Loucy (cell line): Measurements from ENCODE around the gene FAP.

Experiments used
- H2AFZ ChIP-seq: fragments of 200-600 bp; sonication (generic); 2 replicates; pipeline ENCODE4 v1.6.0; 2016; ENCODE audit warnings: antibody characterized with exemption, mild to moderate bottlenecking, low read length, moderate library complexity
- H3F3A ChIP-seq: fragments of 200-600 bp; 2 replicates; pipeline ENCODE4 v1.6.0; 2016; ENCODE audit warnings: antibody characterized with exemption, low read depth, mild to moderate bottlenecking
- H3K27me3 ChIP-seq: fragments of 200-600 bp; sonication (generic); 2 replicates; pipeline ENCODE4 v1.6.1; 2014; ENCODE audit warnings: low read length, mild to moderate bottlenecking; ENCODE audit not compliant: insufficient read depth, poor library complexity, severe bottlenecking
- H3K36me3 ChIP-seq: fragments of 200-600 bp; sonication (generic); 2 replicates; pipeline ENCODE4 v1.6.1; 2016; ENCODE audit warnings: low read length; ENCODE audit not compliant: insufficient read depth
- H3K4me1 ChIP-seq: fragments of 200-600 bp; sonication (generic); 2 replicates; pipeline ENCODE4 v1.5.1; 2014; ENCODE audit warnings: low read length, mild to moderate bottlenecking; ENCODE audit not compliant: insufficient read depth, poor library complexity, severe bottlenecking
- H3K4me2 ChIP-seq: fragments of 200-600 bp; sonication (generic); 2 replicates; pipeline ENCODE4 v1.6.0; 2014; ENCODE audit warnings: antibody characterized with exemption, low read length, low read depth, mild to moderate bottlenecking; ENCODE audit not compliant: poor library complexity, severe bottlenecking
- H3K4me3 ChIP-seq: fragments of 200-600 bp; sonication (generic); 2 replicates; pipeline ENCODE4 v1.5.1; 2014; ENCODE audit warnings: low read length, mild to moderate bottlenecking, mixed read lengths; ENCODE audit not compliant: poor library complexity, severe bottlenecking
- H3K79me2 ChIP-seq: fragments of 200-600 bp; sonication (generic); 2 replicates; pipeline ENCODE4 v1.6.1; 2014; ENCODE audit warnings: low read length; ENCODE audit not compliant: insufficient read depth
- H3K9ac ChIP-seq: fragments of 200-600 bp; sonication (generic); 2 replicates; pipeline ENCODE4 v1.6.0; 2014; ENCODE audit warnings: mild to moderate bottlenecking, low read depth, low read length, moderate library complexity; ENCODE audit not compliant: poor library complexity, severe bottlenecking
- H3K9me2 ChIP-seq: fragments of 200-600 bp; sonication (generic); replicated peaks from 2 replicates; pipeline ENCODE4 v1.6.1; 2016; ENCODE audit warnings: low read depth, low read length, mixed read lengths
- H3K9me3 ChIP-seq: fragments of 200-600 bp; sonication (generic); 2 replicates; pipeline ENCODE4 v1.6.1; 2014; ENCODE audit warnings: mild to moderate bottlenecking, antibody characterized with exemption, low read length, low read depth; ENCODE audit not compliant: insufficient read depth
- H4K20me1 ChIP-seq: fragments of 200-600 bp; sonication (generic); 2 replicates; pipeline ENCODE4 v1.6.0; 2014; ENCODE audit warnings: antibody characterized with exemption, low read length, mild to moderate bottlenecking; ENCODE audit not compliant: insufficient read depth, poor library complexity, severe bottlenecking
- EZH2phosphoT487 ChIP-seq: fragments of 200-600 bp; IDR thresholded peaks from 2 replicates; pipeline ENCODE4 v1.6.1; 2018; ENCODE audit warnings: antibody characterized with exemption, mild to moderate bottlenecking, moderate library complexity, borderline replicate concordance
- TF ChIP-seq, protein P1 (sequence below): fragments of 200-600 bp; sonication (generic); conservative IDR thresholded peaks from 2 replicates; pipeline ENCODE4 v1.5.1; 2014; ENCODE audit warnings: mild to moderate bottlenecking, antibody characterized with exemption, low read length

FAP gene

GRCh38 chr2:162232671-162233070, 10.6 kb downstream of the FAP start:
- Histone ChIP-seq H3K9me2 (0 out of 2 replicates have a peak, but pooled peaks cover 4% of the 10 kb centered on the region), H3F3A (no peaks in the 10 kb centered on the region), H4K20me1 (no peaks in the 10 kb centered on the region), H3K27me3 (no peaks in the 10 kb centered on the region), H3K36me3 (no peaks in the 10 kb centered on the region), H2AFZ (no peak overlapping the region), H3K4me2 (no peak overlapping the region), H3K4me3 (no peak overlapping the region), H3K9me3 (no peaks in the 10 kb centered on the region), H3K4me1 (no peaks in the 10 kb centered on the region), H3K79me2 (no peaks in the 10 kb centered on the region), H3K9ac (no peak overlapping the region)
- TF ChIP-seq, protein P1, sequence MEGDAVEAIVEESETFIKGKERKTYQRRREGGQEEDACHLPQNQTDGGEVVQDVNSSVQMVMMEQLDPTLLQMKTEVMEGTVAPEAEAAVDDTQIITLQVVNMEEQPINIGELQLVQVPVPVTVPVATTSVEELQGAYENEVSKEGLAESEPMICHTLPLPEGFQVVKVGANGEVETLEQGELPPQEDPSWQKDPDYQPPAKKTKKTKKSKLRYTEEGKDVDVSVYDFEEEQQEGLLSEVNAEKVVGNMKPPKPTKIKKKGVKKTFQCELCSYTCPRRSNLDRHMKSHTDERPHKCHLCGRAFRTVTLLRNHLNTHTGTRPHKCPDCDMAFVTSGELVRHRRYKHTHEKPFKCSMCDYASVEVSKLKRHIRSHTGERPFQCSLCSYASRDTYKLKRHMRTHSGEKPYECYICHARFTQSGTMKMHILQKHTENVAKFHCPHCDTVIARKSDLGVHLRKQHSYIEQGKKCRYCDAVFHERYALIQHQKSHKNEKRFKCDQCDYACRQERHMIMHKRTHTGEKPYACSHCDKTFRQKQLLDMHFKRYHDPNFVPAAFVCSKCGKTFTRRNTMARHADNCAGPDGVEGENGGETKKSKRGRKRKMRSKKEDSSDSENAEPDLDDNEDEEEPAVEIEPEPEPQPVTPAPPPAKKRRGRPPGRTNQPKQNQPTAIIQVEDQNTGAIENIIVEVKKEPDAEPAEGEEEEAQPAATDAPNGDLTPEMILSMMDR, result no peak
- TF ChIP-seq EZH2phosphoT487, result no peak

GRCh38 chr2:162232027-162232426, 11.2 kb downstream of the FAP start:
- Histone ChIP-seq H3F3A (no peaks in the 10 kb centered on the region), H3K9me3 (no peaks in the 10 kb centered on the region), H3K27me3 (no peaks in the 10 kb centered on the region), H3K4me1 (no peaks in the 10 kb centered on the region), H3K36me3 (no peaks in the 10 kb centered on the region), H3K4me3 (no peak overlapping the region), H3K9ac (no peak overlapping the region), H3K79me2 (no peaks in the 10 kb centered on the region), H4K20me1 (no peaks in the 10 kb centered on the region), H2AFZ (no peak overlapping the region), H3K4me2 (no peak overlapping the region), H3K9me2 (0 out of 2 replicates have a peak, but pooled peaks cover 4% of the 10 kb centered on the region)
- TF ChIP-seq, protein P1, result no peak
- no peak for TF ChIP-seq EZH2phosphoT487

- H4K20me1 ChIP-seq, result no peaks in the 10 kb centered on the region
- H3K27me3 ChIP-seq, result no peaks in the 10 kb centered on the region
- H3K4me1 ChIP-seq, result no peaks in the 10 kb centered on the region
- no peaks in the 10 kb centered on the region for H3K36me3 ChIP-seq
- H3K9me3 ChIP-seq, result no peaks in the 10 kb centered on the region
- H3K9ac ChIP-seq, result no peak overlapping the region
- H3K79me2 ChIP-seq, result no peaks in the 10 kb centered on the region
- no peak for TF ChIP-seq EZH2phosphoT487
- TF ChIP-seq, protein P1, result no peak
- H3K4me3 ChIP-seq, result no peak overlapping the region
- no peak overlapping the region for H2AFZ ChIP-seq
- H3K9me2 ChIP-seq, result 0 out of 2 replicates have a peak, but pooled peaks cover 4% of the 10 kb centered on the region
- H3F3A ChIP-seq, result no peaks in the 10 kb centered on the region
- no peak overlapping the region for H3K4me2 ChIP-seq
Observed at GRCh38 chr2:162230761-162231160, 12.5 kb downstream of the FAP start.
